Tibial nerve (tissue), 4 donors: ENCODE data around the gene HFM1. TPM values are rescaled to one million over a fixed set of nuclear protein-coding genes. Genes with fewer than 3 reads are reported as not detected.
"Not testable (repeated sequence)": the region's sequence is repeated elsewhere in the genome, so short reads cannot be mapped to it uniquely, and the experiment has no call there.

Source experiments
- DNase-seq, 2 donors: peaks; one replicate each; pipeline ENCODE4 v3.0.0-alpha.2; 2019; ENCODE audit warnings: low spot score in 2 of 2
- H3K27ac ChIP-seq, 4 donors: fragments of 200-600 bp; sonication (generic) in 3 of 4; one replicate each; pipeline ENCODE4 v1.5.1; 2017 to 2019; ENCODE audit warnings: mild to moderate bottlenecking in 1 of 4
- H3K27me3 ChIP-seq, 2 donors: fragments of 200-600 bp; sonication (generic) in 1 of 2; one replicate each; pipeline versions ENCODE4 v1.5.1 to v1.6.0; 2017 to 2019
- H3K36me3 ChIP-seq, 3 donors: fragments of 200-600 bp; sonication (generic); one replicate each; pipeline ENCODE4 v1.5.1; 2018 to 2019
- H3K4me1 ChIP-seq, 4 donors: fragments of 200-600 bp; sonication (generic) in 3 of 4; one replicate each; pipeline ENCODE4 v1.5.1; 2017 to 2019
- H3K4me3 ChIP-seq, 4 donors: fragments of 200-600 bp; sonication (generic) in 3 of 4; one replicate each; pipeline ENCODE4 v1.5.1; 2017 to 2019; ENCODE audit warnings: mild to moderate bottlenecking in 1 of 4, moderate library complexity in 1 of 4
- H3K9me3 ChIP-seq, 4 donors: fragments of 200-600 bp; sonication (generic) in 3 of 4; one replicate each; pipeline ENCODE4 v1.5.1; 2017 to 2019
- EP300 ChIP-seq, 2 donors: sonication (generic); formaldehyde crosslinking; IDR thresholded peaks; one replicate each; pipeline ENCODE4 v1.6.1; 2017; ENCODE audit warnings: antibody characterized with exemption in 2 of 2, mild to moderate bottlenecking in 1 of 2
- POLR2A ChIP-seq, 2 donors: fragments of 450-650 bp; IDR thresholded peaks; one replicate each; pipeline ENCODE4 v1.6.1; 2017; ENCODE audit warnings: antibody characterized with exemption in 2 of 2, mild to moderate bottlenecking in 2 of 2, moderate library complexity in 2 of 2
- WGBS, 2 donors: methylation state at CpG; one replicate each; pipeline ENCODE4 v1.1.5; 2018; 5-methylcytosine and 5-hydroxymethylcytosine counted together
- total RNA-seq, 4 donors: library from RNA; depleted of rRNA; stranded (reverse); fragments of >200 nt; gene quantifications; one replicate each; pipeline ENCODE4 v1.1.0, GENCODE V29; 2016
- TF ChIP-seq, protein P1 (sequence below), 5 experiments: fragments of 200-600 bp in 3 of 5; fragments of 450-650 bp in 2 of 5; sonication (generic) in 3 of 5; IDR thresholded peaks; one replicate each; pipeline ENCODE4 v1.5.1; 2016 to 2019; ENCODE audit warnings: antibody characterized with exemption in 5 of 5, mild to moderate bottlenecking in 3 of 5, moderate library complexity in 2 of 5

Gene HFM1
- total RNA-seq, 4 donors from 2014 or later: 1.5 to 9.0 (median 2.1) TPM

DNA sequence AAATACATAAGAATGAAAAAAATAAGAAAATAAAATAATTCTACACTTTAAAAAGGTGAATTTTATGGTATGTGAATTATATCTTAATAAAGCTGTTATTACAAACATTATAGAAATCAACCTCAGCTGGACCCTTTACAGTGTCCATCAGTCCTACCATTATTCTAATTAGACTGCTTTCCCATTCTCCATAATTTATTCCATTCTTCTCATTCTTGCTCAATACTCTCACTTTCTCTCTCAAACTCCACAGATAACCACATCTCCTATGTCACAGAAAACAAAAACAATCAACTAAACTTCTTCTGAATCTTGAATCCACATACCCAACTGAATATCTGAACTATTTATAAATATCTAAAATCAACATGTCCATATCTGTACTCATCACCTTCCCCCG lies 11.6 kb downstream of the HFM1 start:
- H3K4me1 ChIP-seq: no peaks in the 10 kb centered on the region
- no peak overlapping the region for H3K27ac ChIP-seq
- TF ChIP-seq, protein P1, sequence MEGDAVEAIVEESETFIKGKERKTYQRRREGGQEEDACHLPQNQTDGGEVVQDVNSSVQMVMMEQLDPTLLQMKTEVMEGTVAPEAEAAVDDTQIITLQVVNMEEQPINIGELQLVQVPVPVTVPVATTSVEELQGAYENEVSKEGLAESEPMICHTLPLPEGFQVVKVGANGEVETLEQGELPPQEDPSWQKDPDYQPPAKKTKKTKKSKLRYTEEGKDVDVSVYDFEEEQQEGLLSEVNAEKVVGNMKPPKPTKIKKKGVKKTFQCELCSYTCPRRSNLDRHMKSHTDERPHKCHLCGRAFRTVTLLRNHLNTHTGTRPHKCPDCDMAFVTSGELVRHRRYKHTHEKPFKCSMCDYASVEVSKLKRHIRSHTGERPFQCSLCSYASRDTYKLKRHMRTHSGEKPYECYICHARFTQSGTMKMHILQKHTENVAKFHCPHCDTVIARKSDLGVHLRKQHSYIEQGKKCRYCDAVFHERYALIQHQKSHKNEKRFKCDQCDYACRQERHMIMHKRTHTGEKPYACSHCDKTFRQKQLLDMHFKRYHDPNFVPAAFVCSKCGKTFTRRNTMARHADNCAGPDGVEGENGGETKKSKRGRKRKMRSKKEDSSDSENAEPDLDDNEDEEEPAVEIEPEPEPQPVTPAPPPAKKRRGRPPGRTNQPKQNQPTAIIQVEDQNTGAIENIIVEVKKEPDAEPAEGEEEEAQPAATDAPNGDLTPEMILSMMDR (IDR thresholded peaks at IDR 0.05): no peak
- TF ChIP-seq EP300 (IDR thresholded peaks at IDR 0.05): no peak
- no peak for TF ChIP-seq POLR2A (IDR thresholded peaks at IDR 0.05)
- no peaks in the 10 kb centered on the region for H3K27me3 ChIP-seq
- no peaks in the 10 kb centered on the region for H3K36me3 ChIP-seq
- DNase-seq: no peak
- no peak overlapping the region for H3K4me3 ChIP-seq
- WGBS, 2 donors: 91 to 100% methylated on average over 1 of the region's 1 CpG
- H3K9me3 ChIP-seq: no peaks in the 10 kb centered on the region

DNA sequence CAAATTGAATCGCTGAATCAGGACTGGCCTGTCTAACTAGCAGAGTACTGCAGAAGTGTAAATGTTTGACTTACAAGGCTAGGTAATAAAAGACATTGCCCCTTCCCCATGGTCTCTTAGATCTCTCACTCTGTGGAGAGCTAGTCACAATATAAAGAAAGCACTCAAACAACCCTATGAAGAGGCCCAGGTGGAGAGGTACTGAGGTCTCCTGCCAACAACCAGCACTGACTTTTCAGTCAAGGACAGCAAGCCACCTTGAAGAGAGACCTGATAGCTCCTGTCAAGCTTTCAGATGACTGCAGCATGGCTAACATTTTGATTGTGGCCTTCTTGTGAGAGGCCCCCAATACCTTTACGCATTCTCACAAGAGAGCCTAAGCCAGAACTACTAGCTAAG lies 18.5 kb downstream of the HFM1 start:
- TF ChIP-seq, protein P1 (IDR thresholded peaks at IDR 0.05): no peak
- TF ChIP-seq POLR2A (IDR thresholded peaks at IDR 0.05) (no peak), EP300 (IDR thresholded peaks at IDR 0.05) (no peak)

DNA sequence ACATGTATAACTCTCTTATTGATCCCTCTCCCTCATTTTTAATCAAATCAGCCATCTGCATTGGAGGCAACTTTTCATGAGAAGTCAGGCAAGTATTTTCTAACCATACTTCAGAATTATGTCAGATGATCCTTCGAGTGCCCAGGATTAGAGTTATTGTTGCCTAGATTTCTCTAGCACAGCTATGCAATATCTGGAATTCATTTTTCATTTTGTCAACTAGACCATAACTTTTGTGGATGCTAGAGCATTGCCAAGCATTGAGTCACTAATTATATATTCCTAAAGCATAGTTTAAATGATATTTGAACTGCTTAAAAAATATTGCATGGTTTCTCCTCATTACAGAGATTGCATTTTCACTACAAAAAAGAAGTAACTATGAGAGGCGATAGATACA lies 21.2 kb downstream of the HFM1 start:
- Histone ChIP-seq H3K9me3 (no peaks in the 10 kb centered on the region), H3K27me3 (no peaks in the 10 kb centered on the region), H3K4me3 (no peak overlapping the region), H3K4me1 (no peaks in the 10 kb centered on the region), H3K36me3 (no peaks in the 10 kb centered on the region), H3K27ac (no peak overlapping the region)
- no peak for TF ChIP-seq EP300 (IDR thresholded peaks at IDR 0.05)
- 59 to 68% methylated on average over 2 of the region's 2 CpGs for WGBS, 2 donors
- no peak for DNase-seq

More for the DNA sequence above, 18.5 kb downstream of the HFM1 start:
- DNase-seq: no peak
- Histone ChIP-seq H3K27ac (no peak overlapping the region), H3K9me3 (no peaks in the 10 kb centered on the region), H3K27me3 (no peaks in the 10 kb centered on the region), H3K4me1 (no peaks in the 10 kb centered on the region), H3K36me3 (no peaks in the 10 kb centered on the region), H3K4me3 (no peak overlapping the region)
- WGBS, 2 donors: 72 to 76% methylated on average over 2 of the region's 2 CpGs

DNA sequence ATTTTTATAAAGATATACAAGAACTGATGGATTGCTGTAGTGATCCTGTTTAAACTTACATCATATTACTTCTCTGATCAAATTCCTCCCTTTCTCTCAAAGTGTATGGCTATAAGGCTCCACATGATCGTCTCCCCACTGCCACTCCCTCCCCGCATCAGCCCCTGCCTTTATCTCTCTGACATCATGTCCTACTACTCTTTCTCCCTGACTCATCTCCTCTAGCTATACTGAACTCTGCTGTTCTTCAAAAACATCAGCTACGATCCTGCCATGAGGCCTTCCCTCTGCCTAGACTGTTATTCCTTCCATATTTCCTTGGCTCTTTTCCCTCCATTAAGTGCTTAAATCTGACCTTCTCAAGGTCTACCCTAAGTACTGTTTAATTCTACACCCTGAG lies 22.8 kb downstream of the HFM1 start:
- no peaks in the 10 kb centered on the region for H3K36me3 ChIP-seq
- H3K4me1 ChIP-seq: no peaks in the 10 kb centered on the region
- no peak for TF ChIP-seq EP300 (IDR thresholded peaks at IDR 0.05)
- no peak for TF ChIP-seq POLR2A (IDR thresholded peaks at IDR 0.05)
- TF ChIP-seq, protein P1 (IDR thresholded peaks at IDR 0.05): no peak
- DNase-seq: no peak
- peaks cover 0 to 4% of the 10 kb centered on the region in 2 donors for H3K27me3 ChIP-seq
- H3K4me3 ChIP-seq: no peak overlapping the region
- H3K27ac ChIP-seq: no peak overlapping the region
- WGBS, 2 donors: 77 to 81% methylated on average over 3 of the region's 3 CpGs
- H3K9me3 ChIP-seq: no peaks in the 10 kb centered on the region

DNA sequence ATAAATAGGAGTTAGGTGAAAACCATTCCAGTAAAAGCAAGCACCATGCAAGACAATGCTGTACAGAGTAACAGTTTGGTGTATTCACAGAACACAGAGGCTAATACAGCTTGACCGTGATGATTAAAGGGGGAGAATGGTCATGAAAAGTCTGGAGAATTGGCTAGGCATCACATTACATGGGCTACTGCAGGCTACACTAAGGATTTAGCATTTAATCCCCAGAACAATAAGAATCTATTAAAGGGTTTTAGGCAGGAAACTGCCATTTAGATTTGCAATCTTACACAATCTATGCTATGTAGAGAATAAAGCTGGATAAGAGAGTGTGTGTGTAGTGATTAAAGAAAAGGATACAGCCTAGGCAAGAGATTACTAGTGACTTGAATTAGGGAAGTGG lies 30.6 kb downstream of the HFM1 start:
- WGBS, 2 donors: 45 to 50% methylated on average over 1 of the region's 1 CpG
- peaks cover 0 to 4% of the 10 kb centered on the region in 2 donors for H3K27me3 ChIP-seq
- no peak overlapping the region for H3K27ac ChIP-seq
- H3K4me1 ChIP-seq: no peaks in the 10 kb centered on the region
- TF ChIP-seq EP300 (IDR thresholded peaks at IDR 0.05) (no peak), POLR2A (IDR thresholded peaks at IDR 0.05) (no peak)
- TF ChIP-seq, protein P1 (IDR thresholded peaks at IDR 0.05): no peak
- H3K4me3 ChIP-seq: no peak overlapping the region
- no peaks in the 10 kb centered on the region for H3K9me3 ChIP-seq
- no peak for DNase-seq
- H3K36me3 ChIP-seq: no peaks in the 10 kb centered on the region

DNA sequence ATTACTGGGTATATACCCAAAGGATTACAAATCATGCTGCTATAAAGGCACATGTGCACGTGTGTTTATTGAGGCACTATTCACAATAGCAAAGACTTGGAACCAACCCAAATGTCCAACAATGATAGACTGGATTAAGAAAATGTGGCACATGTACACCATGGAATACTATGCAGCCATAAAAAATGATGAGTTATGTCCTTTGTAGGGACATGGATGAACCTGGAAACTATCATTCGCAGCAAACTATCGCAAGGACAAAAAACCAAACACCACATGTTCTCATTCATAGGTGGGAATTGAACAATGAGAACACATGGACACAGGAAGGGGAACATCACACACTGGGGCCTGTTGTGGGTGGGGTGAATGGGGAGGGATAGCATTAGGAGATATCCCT lies 32.4 kb downstream of the HFM1 start:
- not testable (repeated sequence) for H3K9me3 ChIP-seq, H3K4me3 ChIP-seq, H3K4me1 ChIP-seq, DNase-seq, H3K27ac ChIP-seq, H3K27me3 ChIP-seq, H3K36me3 ChIP-seq
- WGBS, 2 donors: 93 to 97% methylated on average over 3 of the region's 3 CpGs
